ENCODE results near the gene KLHL22. TPM values are rescaled to one million over a fixed set of nuclear protein-coding genes. Genes with fewer than 3 reads are reported as not detected.

KLHL22 gene
- 21.3 and 24.0 TPM in 2 replicates for total RNA-seq

GRCh38 chr22:20494978-20495860, at the start of gene KLHL22:
KLHL22 (minus strand) TSS chr22:20495795; CDS start chr22:20489211, 6,584 bp downstream.

GRCh38 chr22:20507253-20508066, 11.9 kb upstream of the KLHL22 start, which contains the start of gene MED15:
MED15 (plus strand) TSS chr22:20507610; CDS start chr22:20507679, 69 bp downstream.

GRCh38 chr22:20437613-20438426, 57.8 kb downstream of the KLHL22 start, which contains the start of gene SCARF2:
SCARF2 (minus strand) TSS chr22:20437825; CDS start chr22:20437754, 71 bp downstream.

GRCh38 chr22:20393705-20394476, 101.7 kb downstream of the KLHL22 start, which contains the start of gene ZNF74:
ZNF74 (plus strand) TSS chr22:20394151; CDS start chr22:20394629, 478 bp downstream.

Other genes starting within 250 kb of the KLHL22 start
- 3.2 and 3.4 TPM in 2 replicates for gene RTN4R, start 227.5 kb downstream of the KLHL22 start, total RNA-seq
- gene DGCR6L, start 175.7 kb downstream of the KLHL22 start, total RNA-seq = 69.3 and 79.8 TPM in 2 replicates
- gene ZNF74, start 101.6 kb downstream of the KLHL22 start, total RNA-seq = 8.8 and 8.9 TPM in 2 replicates
- gene SCARF2, start 58.0 kb downstream of the KLHL22 start, total RNA-seq = 31.7 and 32.1 TPM in 2 replicates
- 45.0 and 50.3 TPM in 2 replicates for gene MED15, start 11.8 kb upstream of the KLHL22 start, total RNA-seq